ENCODE measurements around the gene TMEM39A.

GRCh38 chr3:119400466-119400865 lies 62.9 kb downstream of the TMEM39A start:
- TF ChIP-seq CTCF (IDR thresholded peaks at IDR 0.05) (no peak), POLR2A (IDR thresholded peaks at IDR 0.05) (no peak)

Data from Peyer's patch (tissue), 4 donors.